Left colon (tissue), 2 donors: ENCODE results near the gene SPECC1. TPM values are rescaled to one million over a fixed set of nuclear protein-coding genes. Genes with fewer than 3 reads are reported as not detected.
"Not testable (repeated sequence)": the region's sequence is repeated elsewhere in the genome, so short reads cannot be mapped to it uniquely, and the experiment has no call there.

Experiments
- ATAC-seq: fragments of 200-7000 bp; cut with Tn5 transposase; one replicate; pipeline ENCODE4 v1.9.1; 2020; ENCODE audit warnings: mild to moderate bottlenecking, moderate library complexity
- DNase-seq, 2 donors: peaks; one replicate each; pipeline ENCODE4 v3.0.0-alpha.2; 2020
- intact Hi-C, 2 donors: fragments of 100-400 bp; cut with DNase I in 1 of 2; cut with micrococcal nuclease in 1 of 2; formaldehyde crosslinking; loops; one replicate each; pipeline versions ENCODE4 v1.11.2 to v1.14.0; 2022; cut with DNase I, micrococcal nuclease
- total RNA-seq, 2 donors: library from RNA; stranded (reverse); fragmentation: NEBNext Ultra II Directional; extraction: Animal tissue kit (Norgen Biotek cat#: 25700); gene quantifications; one replicate each; pipeline ENCODE4 v1.2.1, GENCODE V29; 2021
- donor health status: DM: no; HTN: no; CAD: no.
- donor health status: DM: yes; HTN: yes; CAD: no.

The SPECC1 gene
- total RNA-seq, 2 donors from 2014 or later = 86.5 to 104 TPM

DNA sequence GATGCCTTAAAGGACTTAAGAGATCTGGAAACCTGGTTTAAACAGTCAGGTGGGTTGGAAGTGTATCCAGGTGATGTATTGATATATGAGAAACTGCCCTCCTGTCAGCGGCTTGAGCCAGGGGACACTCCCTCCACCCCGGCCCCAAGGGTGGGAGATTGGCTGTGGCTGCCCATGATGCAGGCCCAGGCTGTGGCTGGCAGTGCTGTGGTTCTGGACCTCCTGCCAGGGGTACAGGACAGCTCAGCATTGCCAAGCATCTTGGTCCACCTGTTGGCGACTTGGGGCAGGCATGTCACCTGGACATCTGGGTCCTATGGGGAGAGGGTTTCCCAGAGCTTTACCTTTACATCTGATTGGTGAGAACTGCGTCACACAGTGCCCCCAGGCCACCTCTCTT, 201.0 kb downstream of the SPECC1 start:
- DNase-seq (no peak), ATAC-seq (no peak)
- intact Hi-C loops = no loop called here

DNA sequence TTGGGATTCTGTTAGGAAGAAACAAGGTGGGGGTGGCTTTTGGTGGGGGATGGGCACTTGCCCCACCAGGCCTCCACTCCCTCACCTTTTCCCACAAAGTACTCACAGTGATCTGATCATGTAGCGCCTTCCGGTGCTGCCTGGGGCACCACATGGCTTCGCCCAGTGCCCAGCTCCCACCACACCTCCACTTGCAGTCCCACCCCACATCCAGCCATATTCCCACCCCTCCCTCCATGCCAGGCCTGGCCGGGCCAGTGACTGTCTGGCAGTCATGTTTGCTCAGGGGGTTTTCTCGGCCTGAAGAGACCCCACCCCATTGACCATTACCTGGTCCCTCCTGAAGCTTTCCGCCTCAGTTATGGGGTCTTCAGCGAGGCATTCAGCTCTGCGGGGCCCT, 201.5 kb downstream of the SPECC1 start:
- ATAC-seq = no peak
- DNase-seq = no peak
- intact Hi-C loops = no loop called here

DNA sequence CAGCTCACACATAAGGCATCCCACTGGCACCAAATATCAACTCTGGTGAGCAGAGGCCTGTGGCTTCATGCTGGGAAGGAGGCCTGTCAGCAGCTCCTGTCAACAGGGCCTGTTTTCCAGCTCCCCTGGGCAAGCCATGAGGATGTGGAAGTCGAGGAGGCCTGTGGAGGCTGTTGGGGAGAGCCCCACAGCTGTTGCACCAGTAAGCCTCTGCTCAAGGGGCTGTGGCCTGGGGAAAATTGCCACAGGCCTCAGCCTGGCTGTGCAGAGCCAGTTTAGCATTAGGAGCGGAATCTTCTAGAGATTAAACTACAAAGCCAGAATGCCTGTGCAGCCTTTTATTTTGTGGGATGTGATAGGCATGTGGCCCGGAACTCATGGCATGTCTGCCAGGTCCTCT, 202.1 kb downstream of the SPECC1 start:
- DNase-seq (no peak), ATAC-seq (no peak)
- intact Hi-C loops = no loop called here

DNA sequence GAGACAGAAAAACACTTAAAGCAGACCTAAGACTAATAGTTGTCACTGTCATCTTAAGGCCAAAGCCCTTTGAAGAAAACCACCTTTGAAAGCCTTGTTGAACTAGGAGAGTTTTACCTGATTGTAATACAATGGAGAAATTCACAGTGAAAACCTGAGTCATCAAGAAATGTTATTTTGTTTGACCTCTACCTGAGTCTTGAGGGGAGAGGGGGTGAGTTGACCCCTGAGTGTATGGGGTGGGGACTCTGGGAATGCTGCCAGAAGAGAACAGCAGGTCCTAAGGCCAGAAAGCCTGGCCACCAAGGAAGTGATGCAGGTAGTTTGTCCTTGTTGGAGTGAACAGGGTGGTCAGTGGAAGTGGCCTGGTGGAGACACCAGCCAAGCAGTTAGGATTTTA, 204.3 kb downstream of the SPECC1 start:
- DNase-seq (no peak), ATAC-seq (peak; percentile 37)
- intact Hi-C loops = no loop called here

DNA sequence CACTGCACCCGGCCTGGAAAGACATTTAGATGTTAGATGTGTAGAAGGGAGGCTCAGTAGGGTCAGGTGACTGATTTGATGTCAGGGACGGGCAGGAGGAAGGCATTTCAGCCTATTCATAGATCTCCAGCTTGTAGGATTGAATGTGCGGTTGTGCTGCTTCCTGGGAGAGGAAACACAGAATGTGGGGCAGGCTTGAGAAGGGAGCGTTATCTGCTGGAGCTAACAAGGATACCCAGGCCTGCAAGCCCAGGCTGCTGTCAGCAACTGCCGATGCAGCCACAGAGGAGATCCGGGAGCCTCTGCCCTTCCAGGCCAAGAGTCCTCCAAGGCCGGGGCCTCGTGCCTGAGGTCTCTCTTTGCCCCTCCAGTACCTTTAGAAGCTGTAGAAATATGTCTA, 205.6 kb downstream of the SPECC1 start:
- no peak for DNase-seq
- ATAC-seq = no peak
- intact Hi-C loops = no loop called here

DNA sequence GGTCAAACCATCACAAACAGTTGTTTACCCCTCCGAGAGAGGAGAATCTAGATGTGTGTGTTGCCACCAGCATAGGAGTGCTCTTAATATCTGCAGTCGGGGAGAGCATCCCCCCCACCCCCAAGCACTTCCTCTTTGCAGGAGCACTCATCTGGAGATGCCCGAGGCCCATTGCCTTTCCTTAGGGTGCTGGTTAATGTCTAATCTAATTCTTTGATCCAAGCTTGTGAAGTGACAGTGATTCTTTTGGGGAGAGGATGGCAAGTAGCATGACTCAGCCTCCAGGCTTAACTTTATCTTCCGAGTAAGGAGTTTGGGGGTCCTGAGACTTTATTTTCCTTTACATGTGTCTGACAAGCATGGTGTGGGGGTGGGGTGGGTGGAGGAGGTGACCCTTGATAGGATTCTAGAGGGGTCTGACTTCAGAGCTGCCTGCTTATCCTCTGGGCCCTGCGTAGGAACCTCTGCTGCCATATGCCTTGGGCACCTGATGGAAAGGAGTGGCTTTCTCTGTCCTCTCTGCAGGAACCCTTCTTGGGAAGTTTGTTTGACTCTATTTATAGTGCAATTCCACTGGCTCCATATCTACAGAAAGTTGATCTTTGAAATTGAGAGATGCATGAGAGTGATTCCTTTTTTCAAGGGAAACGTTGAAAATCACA, 207.1 kb downstream of the SPECC1 start:
- intact Hi-C loops = no loop called here
- DNase-seq = no peak
- ATAC-seq = no peak

DNA sequence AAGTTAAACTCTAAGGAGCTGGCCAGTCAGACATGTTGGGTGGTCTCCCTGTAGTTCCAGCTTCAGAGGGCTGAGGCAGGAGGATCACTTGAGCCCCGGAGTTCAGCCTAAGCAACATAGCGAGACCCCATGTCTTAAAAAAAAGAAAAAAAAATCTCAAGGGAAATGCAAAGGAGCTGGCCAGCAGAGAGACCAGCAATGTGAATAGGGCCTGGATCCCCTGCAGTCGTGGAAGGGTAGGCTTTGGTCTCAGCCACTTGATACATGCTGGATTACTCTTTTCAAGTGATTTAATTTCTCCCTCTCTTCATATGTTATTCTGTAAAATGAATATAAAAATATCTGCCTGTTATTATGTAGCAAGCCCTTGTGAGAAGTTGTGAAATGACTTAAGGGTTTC, 207.7 kb downstream of the SPECC1 start:
- DNase-seq (no peak), ATAC-seq (no peak)
- intact Hi-C loops = no loop called here

DNA sequence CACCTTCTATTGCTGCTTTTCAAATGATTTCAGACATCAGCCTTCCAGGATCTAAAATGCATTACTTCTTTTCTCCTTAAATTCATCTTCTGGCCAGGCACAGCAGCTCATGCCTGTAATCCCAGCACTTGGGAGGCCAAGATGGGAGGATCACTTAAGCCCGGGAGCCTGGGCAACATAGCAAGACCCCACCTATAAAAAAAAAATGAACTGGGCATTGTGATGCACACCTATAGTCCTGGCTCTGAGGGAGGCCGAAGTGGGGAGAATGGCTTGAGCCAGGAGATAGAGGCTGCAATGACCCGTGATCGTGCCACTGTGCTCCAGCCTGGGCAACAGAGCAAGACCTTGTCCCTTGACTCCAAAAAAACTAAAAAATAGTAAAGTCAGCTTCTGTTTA, 208.5 kb downstream of the SPECC1 start:
- DNase-seq = no peak
- intact Hi-C loops = no loop called here
- ATAC-seq = no peak

DNA sequence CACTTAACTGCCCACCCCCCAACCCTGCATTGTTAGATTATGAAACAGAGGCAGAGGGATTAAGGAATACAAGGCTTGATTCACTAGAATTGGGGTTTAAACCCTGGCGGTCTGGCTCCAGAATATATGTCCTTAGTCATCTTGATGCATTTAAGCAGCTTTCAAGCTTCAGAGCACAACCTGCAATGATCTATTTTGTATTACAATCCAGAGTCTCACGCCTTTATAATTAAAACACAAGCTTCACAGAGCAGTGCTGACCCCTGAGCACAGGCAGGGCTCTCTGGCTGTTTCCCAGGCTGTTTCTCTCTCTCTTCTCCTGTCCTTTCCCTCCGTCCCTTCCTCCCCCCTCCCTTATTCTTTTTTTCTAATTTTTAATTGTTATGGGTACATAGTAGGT, 209.1 kb downstream of the SPECC1 start:
- intact Hi-C loops = no loop called here
- DNase-seq = no peak
- ATAC-seq = no peak

DNA sequence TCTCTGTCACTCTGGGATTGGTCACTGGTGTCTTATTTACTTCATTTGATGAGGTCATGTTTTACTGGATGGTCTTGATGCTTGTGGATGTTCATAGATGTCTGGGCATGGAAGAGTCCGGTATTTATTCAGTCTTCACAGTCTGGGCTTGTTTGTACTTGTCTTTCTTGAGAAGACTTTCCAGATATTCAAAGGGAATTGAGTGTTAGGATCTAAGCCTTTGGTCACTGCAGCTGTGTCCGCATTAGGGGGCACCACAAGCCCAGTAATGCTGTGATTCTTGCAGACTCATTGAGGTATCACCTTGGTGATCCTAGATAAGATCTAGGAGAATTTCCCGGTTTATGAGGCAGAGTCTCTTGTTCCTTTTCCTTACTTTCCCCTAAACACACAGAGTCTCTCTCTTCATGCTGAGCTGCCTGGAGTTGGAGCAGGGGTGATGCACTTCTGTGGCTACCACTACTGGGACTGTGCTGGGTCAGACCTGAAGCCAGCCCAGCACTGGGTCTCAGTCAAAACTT, 214.7 kb downstream of the SPECC1 start:
- no peak for ATAC-seq
- intact Hi-C loops = no loop called here
- DNase-seq = no peak

DNA sequence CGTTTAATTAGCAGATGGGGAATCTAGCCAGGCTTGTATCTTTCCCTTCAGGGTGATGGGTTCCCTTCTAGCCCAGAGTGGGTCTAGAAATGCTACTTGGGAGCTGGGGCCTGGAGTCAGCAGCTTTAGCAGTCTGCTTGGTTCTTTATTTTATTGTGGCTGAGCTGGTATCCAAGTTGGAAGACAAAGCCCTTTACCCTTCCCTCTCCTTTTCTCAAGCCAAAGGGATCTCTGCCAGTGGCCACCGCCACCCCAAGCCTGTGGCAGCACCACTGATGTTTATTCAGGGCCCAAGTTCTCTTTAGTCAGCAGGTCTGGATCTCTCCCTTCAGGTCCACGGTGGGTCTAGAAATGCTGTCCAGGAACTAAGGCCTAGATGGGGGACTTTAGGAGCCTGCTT, 215.2 kb downstream of the SPECC1 start:
- no peak for DNase-seq
- ATAC-seq = no peak
- intact Hi-C loops = no loop called here

DNA sequence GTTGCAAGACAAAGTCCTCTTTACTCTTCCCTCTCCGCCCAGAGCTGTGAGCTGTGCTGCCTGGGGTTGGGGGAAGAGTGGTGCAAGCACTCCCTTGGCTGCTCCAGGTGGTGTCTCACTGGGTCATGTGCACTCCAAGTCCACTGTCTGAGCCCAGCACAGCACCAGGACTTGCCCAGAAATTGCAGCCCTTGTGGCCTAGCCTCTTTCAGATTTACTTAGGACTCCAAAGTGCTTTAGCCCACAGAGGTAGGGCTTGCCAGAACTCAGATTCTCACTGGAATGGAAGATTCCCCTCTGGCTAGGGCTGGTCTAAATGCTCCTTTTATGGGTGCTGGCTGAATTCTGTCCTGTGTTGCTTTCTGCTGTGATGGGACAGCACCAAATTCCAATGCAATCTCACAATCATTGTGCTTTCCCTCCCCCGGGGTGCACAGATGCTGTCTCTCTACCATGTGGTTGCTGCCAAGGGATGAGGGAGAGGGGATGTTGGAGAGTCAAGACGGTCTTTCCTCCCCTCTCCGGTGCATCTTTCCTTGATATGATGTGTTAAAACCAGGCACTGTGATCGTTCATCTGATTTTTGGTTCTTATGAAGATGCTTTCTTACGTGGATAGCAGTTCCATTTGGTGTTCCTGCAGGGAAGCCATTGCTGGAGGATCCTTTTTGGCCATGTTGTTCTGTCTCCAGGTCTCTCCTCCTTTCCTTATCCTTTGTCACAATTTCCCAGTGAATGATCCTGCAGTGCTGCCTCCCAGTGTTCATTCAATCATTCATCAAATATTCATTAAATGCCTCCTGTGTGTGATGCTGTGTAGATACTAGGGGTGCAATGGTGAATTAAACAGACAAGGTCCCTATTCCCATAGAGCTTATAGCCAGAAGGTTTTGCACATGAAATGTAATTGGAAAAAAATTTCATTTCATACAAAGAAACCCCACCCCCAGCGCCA, 216.3 kb downstream of the SPECC1 start:
- DNase-seq = no peak
- peak; percentile 40 for ATAC-seq
- intact Hi-C loops = loop anchor here in 1 of 2 donors (5.0 kb wide), 1 partner anchor 103 kb away; no protein-coding TSS in a partner anchor

DNA sequence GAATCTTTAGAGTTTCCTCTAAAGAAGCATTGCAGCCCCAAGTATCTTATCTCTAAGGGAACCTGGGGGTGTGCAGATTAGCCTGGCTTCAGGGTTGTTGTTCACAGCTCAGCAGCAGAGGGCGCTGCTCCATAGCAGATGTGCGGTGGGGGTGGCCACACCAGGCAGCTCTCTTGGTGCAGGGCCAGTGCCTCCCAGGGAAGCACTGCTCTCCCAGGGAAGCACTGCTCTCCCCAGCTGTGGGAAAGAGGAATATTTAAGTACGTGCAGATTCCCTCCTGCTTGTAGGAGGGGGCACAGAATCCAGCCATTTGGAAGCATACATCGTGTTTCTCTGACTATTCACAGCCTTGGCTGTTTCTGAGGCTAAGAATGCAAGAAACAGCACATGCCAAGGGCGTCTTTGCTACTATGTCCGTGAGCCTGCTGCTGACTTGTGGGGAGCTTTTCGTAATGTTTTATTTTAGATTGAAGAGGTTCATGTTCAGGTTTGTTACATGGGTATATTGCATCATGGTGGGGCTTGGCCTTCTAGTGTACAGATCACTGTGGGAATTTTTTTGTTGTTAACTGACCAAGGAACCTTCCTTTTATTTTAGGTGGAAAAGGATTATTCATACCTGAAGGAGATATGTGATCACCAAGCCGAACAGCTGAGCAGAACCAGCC, 217.8 kb downstream of the SPECC1 start:
- DNase-seq (peak; percentile 69 to 85), ATAC-seq (peak; percentile 96)
- intact Hi-C loops = loop anchor here in 1 of 2 donors (5.0 kb wide), 1 partner anchor 105 kb away; no protein-coding TSS in a partner anchor

DNA sequence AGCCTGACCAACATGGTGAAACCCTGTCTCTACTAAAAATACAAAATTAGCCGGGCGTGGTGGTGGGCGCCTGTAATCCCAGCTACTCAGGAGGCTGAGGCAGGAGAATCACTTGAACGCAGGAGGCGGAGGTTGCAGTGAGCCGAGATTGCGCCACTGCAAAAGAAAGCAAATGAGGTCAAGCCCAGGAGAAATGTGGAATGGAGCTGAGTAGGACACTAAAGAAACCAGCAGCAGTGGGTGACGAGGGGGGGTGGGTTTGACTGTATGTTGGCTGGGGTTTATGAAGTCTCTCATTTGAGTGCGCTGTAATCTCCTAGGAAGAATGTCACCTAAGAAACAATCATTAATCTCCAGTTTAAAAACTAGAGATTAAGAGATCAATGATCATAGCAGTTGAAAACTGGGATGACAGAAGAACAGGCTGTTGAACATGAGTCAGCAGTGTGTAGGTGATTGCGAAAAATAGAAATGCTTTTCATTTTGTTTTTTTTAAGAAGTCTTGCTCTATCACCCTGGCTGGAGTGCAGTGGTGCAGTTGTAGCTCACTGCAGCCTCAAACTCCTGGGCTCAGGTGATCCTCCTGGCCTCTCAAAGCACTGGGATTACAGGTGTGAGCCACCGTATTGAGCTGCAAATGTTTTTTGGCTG, 218.7 kb downstream of the SPECC1 start:
- DNase-seq, ATAC-seq: not testable (repeated sequence)
- intact Hi-C loops = loop anchor here in 1 of 2 donors (5.0 kb wide), 1 partner anchor 106 kb away; no protein-coding TSS in a partner anchor

DNA sequence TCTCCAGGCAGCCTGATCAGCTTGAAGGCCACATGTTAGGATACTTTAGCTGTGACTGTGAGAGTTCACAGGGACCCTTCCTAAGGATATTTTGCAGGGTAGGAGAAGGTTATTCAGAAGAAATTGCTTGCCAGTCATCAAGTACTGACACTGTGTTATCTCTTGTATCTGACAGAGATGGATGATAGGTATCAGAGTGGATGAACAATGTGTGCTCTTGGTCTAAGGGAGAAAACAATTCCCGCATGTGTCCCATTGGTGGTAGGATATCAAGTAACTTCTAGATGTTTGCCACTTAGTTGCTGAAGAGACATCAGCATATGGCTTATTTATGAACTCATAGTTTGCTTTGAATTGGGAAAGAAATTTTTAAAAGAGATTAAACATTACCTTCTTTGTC, 219.3 kb downstream of the SPECC1 start:
- ATAC-seq = no peak
- no peak for DNase-seq
- intact Hi-C loops = loop anchor here in 1 of 2 donors (5.0 kb wide), 1 partner anchor 106 kb away; no protein-coding TSS in a partner anchor

DNA sequence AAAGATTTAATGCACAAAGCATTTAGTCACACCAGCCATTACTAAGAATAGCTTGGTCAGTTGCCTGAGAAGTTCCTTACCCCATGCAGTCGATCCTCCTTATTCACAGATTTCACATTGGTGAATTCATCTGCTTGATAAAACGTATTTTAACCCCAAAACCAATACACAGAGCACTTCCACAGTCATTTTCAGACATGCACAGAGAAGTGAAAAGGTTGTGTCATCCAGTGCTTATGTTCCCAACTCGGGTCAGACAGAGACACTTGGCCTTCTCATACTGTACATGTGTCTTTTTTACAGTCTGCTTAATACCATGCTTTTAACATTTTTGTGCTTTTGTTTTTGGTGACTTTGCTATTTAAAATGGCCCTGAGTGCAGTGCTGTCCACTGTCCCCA, 219.7 kb downstream of the SPECC1 start:
- intact Hi-C loops = loop anchor here in 1 of 2 donors (5.0 kb wide), 1 partner anchor 107 kb away; no protein-coding TSS in a partner anchor

DNA sequence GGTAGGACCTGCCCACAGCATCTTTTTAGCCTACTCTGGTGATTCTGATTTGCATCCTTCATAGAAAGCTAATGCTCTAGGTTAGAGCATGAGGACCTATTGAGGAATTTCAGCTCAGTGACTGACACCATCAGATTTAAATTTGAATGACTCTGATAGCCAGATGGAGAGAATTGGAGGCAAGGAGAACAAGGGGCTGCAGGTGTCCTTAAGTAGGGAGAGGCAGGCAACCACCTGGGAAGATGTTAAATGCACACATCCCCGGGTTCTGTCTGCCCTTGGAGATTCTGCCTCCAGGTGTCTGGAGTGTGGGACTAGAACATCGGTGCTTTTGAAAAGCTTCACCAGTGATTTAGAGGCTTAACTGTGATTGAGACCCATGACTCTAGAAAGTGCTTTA, 221.8 kb downstream of the SPECC1 start:
- intact Hi-C loops = no loop called here
- no peak for ATAC-seq
- no peak for DNase-seq

More for the DNA sequence above, 219.7 kb downstream of the SPECC1 start:
- no peak for DNase-seq
- no peak for ATAC-seq

DNA sequence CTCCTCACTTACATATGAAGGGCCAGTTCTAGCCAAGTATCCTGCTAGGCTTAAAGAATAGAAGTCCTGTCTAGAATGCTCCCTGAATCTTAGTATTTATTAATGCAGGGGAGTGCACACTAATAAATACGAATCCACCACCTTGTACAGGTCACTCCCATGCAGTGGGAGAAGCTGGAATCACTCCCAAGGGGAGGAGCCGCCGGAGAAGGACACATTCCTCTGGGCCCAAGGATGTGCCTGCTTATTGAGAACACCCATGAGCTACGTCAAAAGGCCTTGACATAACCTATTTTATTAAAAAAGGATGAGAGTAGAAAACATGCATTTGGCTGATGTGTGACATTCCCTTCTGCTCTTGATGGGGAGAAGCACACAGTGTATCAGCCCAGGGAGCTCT, 223.5 kb downstream of the SPECC1 start:
- ATAC-seq (no peak), DNase-seq (no peak)
- intact Hi-C loops = no loop called here

DNA sequence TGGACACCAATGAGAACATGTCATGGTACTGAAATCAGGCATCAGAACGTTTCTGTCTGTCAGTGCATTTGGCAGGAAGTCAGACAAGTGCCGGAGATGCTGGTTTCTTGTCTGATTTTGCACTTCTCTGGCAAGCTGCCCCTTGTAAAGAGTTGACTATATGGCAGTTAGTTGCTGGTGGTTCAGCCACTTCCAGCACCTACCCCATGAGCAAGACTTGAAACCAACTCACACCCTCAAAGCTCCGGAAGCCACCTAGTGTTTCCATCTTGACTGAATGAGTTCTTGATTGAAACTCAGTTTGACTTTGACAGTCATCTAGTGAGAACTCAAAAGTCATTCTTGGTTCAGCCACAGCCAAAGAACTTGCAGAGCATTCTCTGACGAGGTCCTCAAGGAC, 225.1 kb downstream of the SPECC1 start:
- ATAC-seq (no peak), DNase-seq (no peak)
- intact Hi-C loops = no loop called here
